K562 (cell line): ENCODE data around the gene PTOV1. TPM values are rescaled to one million over a fixed set of nuclear protein-coding genes. Genes with fewer than 3 reads are reported as not detected.

ENCODE experiments used
- ZNF280B ChIP-seq: fragments of 250-450 bp; sonication (Bioruptor Pico); IDR thresholded peaks from 2 replicates; pipeline ENCODE4 v1.5.1; 2021; ENCODE audit warnings: mild to moderate bottlenecking
- ZNF318 ChIP-seq, 2 experiments: fragments of 450-650 bp; IDR thresholded peaks; 2 replicates each; pipeline ENCODE4 v1.6.1; 2016; ENCODE audit warnings: mild to moderate bottlenecking in 2 of 2, borderline replicate concordance in 1 of 2, low read depth in 1 of 2, moderate library complexity in 1 of 2
- ZNF609 ChIP-seq: sonication (generic); formaldehyde crosslinking; IDR thresholded peaks from 2 replicates; pipeline ENCODE4 v1.8.1; 2023; ENCODE audit warnings: missing genetic modification reagents, mild to moderate bottlenecking, borderline replicate concordance
- polyA plus RNA-seq, 8 experiments: library from polyadenylated mRNA; depleted of rRNA in 4 of 8; stranded (reverse) in 5 of 8; unstranded in 3 of 8; fragments of >200 nt; fragmentation: Nextera tagmentation in 2 of 8; fragmentation: Illumina TruSeq in 1 of 8; extraction: Ambion mirVana in 2 of 8; extraction: Trizol in 1 of 8; gene quantifications; 2 replicates each; pipeline versions ENCODE4 v1.2.1 to v1.2.3, GENCODE V29; 2011 to 2014; ENCODE audit warnings: inconsistent platforms in 1 of 8, missing spikeins in 1 of 8
- total RNA-seq, 7 experiments: library from RNA; depleted of rRNA in 6 of 7; stranded (reverse); fragments of >200 nt in 6 of 7; fragmentation: Illumina TruSeq in 2 of 7; extraction: Trizol in 2 of 7; gene quantifications; 2 replicates each; pipeline versions ENCODE4 v1.2.1 to v1.2.3, GENCODE V29; 2011 to 2021; ENCODE audit warnings: low replicate concordance in 1 of 7

Gene PTOV1
- total and polyA plus RNA-seq, 9 of the 15 experiments (the other 6 are each of a cell fraction or from before 2014, with no cell fraction given) = 4.9 to 169 (median 43.5) TPM

GRCh38 chr19:49817964-49818648 lies 32.9 kb upstream of the PTOV1 start, which contains the start of gene MED25 (continued):
- no peak for TF ChIP-seq ZNF318 (IDR thresholded peaks at IDR 0.05; ENCODE audit: borderline replicate concordance in 1 of 2, low read depth in 1 of 2)
- TF ChIP-seq ZNF280B (CRISPR knock-in tag) = no peak
- TF ChIP-seq ZNF609 (CRISPR knock-in tag) = no peak
